ENCODE results near the gene WNT6. TPM values are rescaled to one million over a fixed set of nuclear protein-coding genes. Genes with fewer than 3 reads are reported as not detected.

Gene WNT6
- total RNA-seq, 2 experiments from 2014 or later: not detected

- no peak overlapping the region for H3K4me3 Mint-ChIP-seq
- H3K27me3 Mint-ChIP-seq: peaks cover 70% of the 10 kb centered on the region
- DNase-seq: no peak
- POLR2A ChIA-PET: interaction anchor here (1.2 to 11.3 kb wide), 2 partner anchors 9 to 17 kb away, joined by 4 to 101 read pairs; no protein-coding TSS in a partner anchor
- H3K9me3 Mint-ChIP-seq: no peaks in the 10 kb centered on the region
- H3K27ac Mint-ChIP-seq: no peak overlapping the region
- no peaks in the 10 kb centered on the region for H3K36me3 Mint-ChIP-seq (ENCODE audit: low read depth)
- CTCF ChIA-PET: interaction anchor here (0.9 to 11.8 kb wide), 4 partner anchors 9 to 117 kb away, joined by 3 to 387 read pairs (median 48); no protein-coding TSS in a partner anchor
- peaks cover 17% of the 10 kb centered on the region for H3K4me1 Mint-ChIP-seq
Observed at GRCh38 chr2:218878486-218878885, 18.9 kb downstream of the WNT6 start.

- H3K4me3 Mint-ChIP-seq: no peak overlapping the region
- H3K27me3 Mint-ChIP-seq: peaks cover 69% of the 10 kb centered on the region
- no peaks in the 10 kb centered on the region for H3K36me3 Mint-ChIP-seq (ENCODE audit: low read depth)
- POLR2A ChIA-PET: interaction anchor here (1.2 to 11.3 kb wide), 2 partner anchors 8 to 16 kb away, joined by 4 to 101 read pairs; no protein-coding TSS in a partner anchor
- no peak overlapping the region for H3K27ac Mint-ChIP-seq
- peaks cover 17% of the 10 kb centered on the region for H3K4me1 Mint-ChIP-seq
- no peaks in the 10 kb centered on the region for H3K9me3 Mint-ChIP-seq
- CTCF ChIA-PET: interaction anchor here (0.9 to 11.8 kb wide), 4 partner anchors 8 to 116 kb away, joined by 3 to 387 read pairs (median 48); no protein-coding TSS in a partner anchor
- no peak for DNase-seq
Observed at GRCh38 chr2:218878926-218879761, 19.5 kb downstream of the WNT6 start.

- CTCF ChIA-PET: interaction anchor here (11.8 kb wide), 1 partner anchor 16 kb away, joined by 387 read pairs; no protein-coding TSS in a partner anchor
- POLR2A ChIA-PET: interaction anchor here (11.3 kb wide), 1 partner anchor 16 kb away, joined by 101 read pairs; no protein-coding TSS in a partner anchor
- Mint-ChIP-seq H3K36me3 (ENCODE audit: low read depth) (no peaks in the 10 kb centered on the region), H3K9me3 (no peaks in the 10 kb centered on the region), H3K4me3 (no peak overlapping the region), H3K27me3 (peaks cover 69% of the 10 kb centered on the region), H3K27ac (no peak overlapping the region), H3K4me1 (peaks cover 21% of the 10 kb centered on the region)
- no peak for DNase-seq
Observed at GRCh38 chr2:218879776-218880101, 20.1 kb downstream of the WNT6 start.

GRCh38 chr2:218880102-218880858 lies 20.7 kb downstream of the WNT6 start, which contains the start of gene WNT10A:
TSS of gene WNT10A (plus strand) at chr2:218880852. CDS start at chr2:218880996, 144 bp downstream.
- DNase-seq: peak; percentile 48
- Mint-ChIP-seq H3K27ac (no peak within 1 kb of the TSS), H3K27me3 (peaks cover 70% of the 10 kb centered on the region), H3K4me3 (peak within 1 kb of the TSS; percentile 40), H3K4me1 (peaks cover 21% of the 10 kb centered on the region), H3K36me3 (ENCODE audit: low read depth) (no peaks in the 10 kb centered on the region), H3K9me3 (no peaks in the 10 kb centered on the region)
- ChIA-PET POLR2A (interaction anchor here (0.8 to 11.3 kb wide), 3 partner anchors 15 to 30 kb away, joined by 3 to 101 read pairs (median 3); no protein-coding TSS in a partner anchor), CTCF (interaction anchor here (11.8 kb wide), 1 partner anchor 15 kb away, joined by 387 read pairs; no protein-coding TSS in a partner anchor)

- DNase-seq: no peak
- peaks cover 67% of the 10 kb centered on the region for H3K27me3 Mint-ChIP-seq
- POLR2A ChIA-PET: interaction anchor here (0.8 to 11.3 kb wide), 3 partner anchors 14 to 29 kb away, joined by 3 to 101 read pairs (median 3); no protein-coding TSS in a partner anchor
- H3K36me3 Mint-ChIP-seq (ENCODE audit: low read depth): no peaks in the 10 kb centered on the region
- no peak overlapping the region for H3K27ac Mint-ChIP-seq
- CTCF ChIA-PET: interaction anchor here (0.8 to 11.8 kb wide), 2 partner anchors 15 to 113 kb away, joined by 3 to 387 read pairs; no protein-coding TSS in a partner anchor
- H3K4me1 Mint-ChIP-seq: peaks cover 21% of the 10 kb centered on the region
- H3K9me3 Mint-ChIP-seq: no peaks in the 10 kb centered on the region
- no peak overlapping the region for H3K4me3 Mint-ChIP-seq
Observed at GRCh38 chr2:218880859-218881594, 21.4 kb downstream of the WNT6 start.

- H3K27me3 Mint-ChIP-seq: peaks cover 61% of the 10 kb centered on the region
Observed at GRCh38 chr2:218881744-218882460, 22.3 kb downstream of the WNT6 start.

GRCh38 chr2:218882461-218882816 lies 22.8 kb downstream of the WNT6 start:
- Mint-ChIP-seq H3K27me3 (peaks cover 64% of the 10 kb centered on the region), H3K27ac (no peak overlapping the region), H3K4me3 (no peak overlapping the region), H3K36me3 (ENCODE audit: low read depth) (no peaks in the 10 kb centered on the region), H3K4me1 (peaks cover 21% of the 10 kb centered on the region), H3K9me3 (no peaks in the 10 kb centered on the region)
- POLR2A ChIA-PET: interaction anchor here (11.3 kb wide), 1 partner anchor 13 kb away, joined by 101 read pairs; no protein-coding TSS in a partner anchor
- CTCF ChIA-PET: interaction anchor here (11.8 kb wide), 1 partner anchor 13 kb away, joined by 387 read pairs; no protein-coding TSS in a partner anchor
- no peak for DNase-seq

More at GRCh38 chr2:218881744-218882460, 22.3 kb downstream of the WNT6 start:
- Mint-ChIP-seq H3K9me3 (no peaks in the 10 kb centered on the region), H3K4me3 (no peak overlapping the region), H3K27ac (no peak overlapping the region), H3K36me3 (ENCODE audit: low read depth) (no peaks in the 10 kb centered on the region), H3K4me1 (peaks cover 21% of the 10 kb centered on the region)
- CTCF ChIA-PET: interaction anchor here (11.8 kb wide), 1 partner anchor 14 kb away, joined by 387 read pairs; no protein-coding TSS in a partner anchor
- DNase-seq: no peak
- POLR2A ChIA-PET: interaction anchor here (1.0 to 11.3 kb wide), 2 partner anchors 13 to 29 kb away, joined by 3 to 101 read pairs; no protein-coding TSS in a partner anchor

GRCh38 chr2:218882866-218883366 lies 23.3 kb downstream of the WNT6 start:
- CTCF ChIA-PET: interaction anchor here (11.8 kb wide), 1 partner anchor 13 kb away, joined by 387 read pairs; no protein-coding TSS in a partner anchor
- H3K27me3 Mint-ChIP-seq: peaks cover 66% of the 10 kb centered on the region
- no peak overlapping the region for H3K4me3 Mint-ChIP-seq

GRCh38 chr2:218883491-218884490 lies 24.2 kb downstream of the WNT6 start:
- POLR2A ChIA-PET: interaction anchor here (0.9 to 1.8 kb wide), 2 partner anchors 12 to 25 kb away, joined by 3 to 4 read pairs; no protein-coding TSS in a partner anchor
- Mint-ChIP-seq H3K36me3 (ENCODE audit: low read depth) (no peaks in the 10 kb centered on the region), H3K27me3 (peaks cover 61% of the 10 kb centered on the region), H3K4me1 (peaks cover 21% of the 10 kb centered on the region), H3K4me3 (no peak overlapping the region), H3K9me3 (no peaks in the 10 kb centered on the region), H3K27ac (no peak overlapping the region)
- CTCF ChIA-PET: interaction anchor here (5.7 to 11.8 kb wide), 3 partner anchors 7 to 14 kb away, joined by 66 to 387 read pairs (median 76); no protein-coding TSS in a partner anchor
- no peak for DNase-seq

More at GRCh38 chr2:218882866-218883366, 23.3 kb downstream of the WNT6 start:
- POLR2A ChIA-PET: interaction anchor here (1.8 to 11.3 kb wide), 2 partner anchors 11 to 12 kb away, joined by 4 to 101 read pairs; no protein-coding TSS in a partner anchor
- no peaks in the 10 kb centered on the region for H3K9me3 Mint-ChIP-seq
- H3K36me3 Mint-ChIP-seq (ENCODE audit: low read depth): no peaks in the 10 kb centered on the region
- no peak for DNase-seq
- no peak overlapping the region for H3K27ac Mint-ChIP-seq
- H3K4me1 Mint-ChIP-seq: peaks cover 21% of the 10 kb centered on the region

GRCh38 chr2:218884519-218884918 lies 24.9 kb downstream of the WNT6 start:
- Mint-ChIP-seq H3K27ac (no peak overlapping the region), H3K4me3 (no peak overlapping the region), H3K4me1 (peaks cover 18% of the 10 kb centered on the region), H3K9me3 (no peaks in the 10 kb centered on the region), H3K36me3 (ENCODE audit: low read depth) (no peaks in the 10 kb centered on the region), H3K27me3 (peaks cover 59% of the 10 kb centered on the region)
- ChIA-PET CTCF (interaction anchor here (5.7 to 6.4 kb wide), 2 partner anchors 8 to 14 kb away, joined by 66 to 76 read pairs; no protein-coding TSS in a partner anchor), POLR2A (interaction anchor here (0.9 to 1.8 kb wide), 2 partner anchors 13 to 25 kb away, joined by 3 to 4 read pairs; no protein-coding TSS in a partner anchor)
- no peak for DNase-seq
